MG63 (cell line): ENCODE results near the gene ALOX5AP. TPM values are rescaled to one million over a fixed set of nuclear protein-coding genes. Genes with fewer than 3 reads are reported as not detected.
A peak's percentile ranks its signal among the peaks of the same experiment; 100 is the strongest.

ENCODE experiments used
- DNase-seq: peaks from one replicate; pipeline ENCODE4 v3.0.0-alpha.2; 2020
- H3K27me3 ChIP-seq: fragments of 250-450 bp; sonication (Bioruptor Pico); 2 replicates; pipeline ENCODE4 v1.5.1; 2020; ENCODE audit warnings: mild to moderate bottlenecking, moderate library complexity
- H3K36me3 ChIP-seq: fragments of 250-450 bp; sonication (Bioruptor Pico); 2 replicates; pipeline ENCODE4 v1.5.1; 2020; ENCODE audit warnings: mild to moderate bottlenecking, moderate library complexity
- H3K4me3 ChIP-seq: fragments of 250-450 bp; sonication (Bioruptor Pico); 2 replicates; pipeline ENCODE4 v1.5.1; 2020; ENCODE audit warnings: mild to moderate bottlenecking, moderate library complexity
- H3K9me3 ChIP-seq: fragments of 250-450 bp; sonication (Bioruptor Pico); 2 replicates; pipeline ENCODE4 v1.5.1; 2020; ENCODE audit warnings: mild to moderate bottlenecking, moderate library complexity
- total RNA-seq: library from RNA; depleted of rRNA; stranded (reverse); fragments of >200 nt; shearing (Covaris generic); gene quantifications from 2 replicates; pipeline ENCODE4 v1.2.3, GENCODE V29; 2014; ENCODE audit warnings: low replicate concordance

Gene ALOX5AP
- total RNA-seq, 1 experiment from 2014 or later, result not detected

GRCh38 chr13:30774214-30774730 lies 38.9 kb downstream of the ALOX5AP start:
- Histone ChIP-seq H3K27me3 (no peaks in the 10 kb centered on the region), H3K36me3 (no peaks in the 10 kb centered on the region), H3K4me3 (no peak overlapping the region), H3K9me3 (no peaks in the 10 kb centered on the region; the same call in 1 of the 2 replicates)
- DNase-seq, result no peak

DNA sequence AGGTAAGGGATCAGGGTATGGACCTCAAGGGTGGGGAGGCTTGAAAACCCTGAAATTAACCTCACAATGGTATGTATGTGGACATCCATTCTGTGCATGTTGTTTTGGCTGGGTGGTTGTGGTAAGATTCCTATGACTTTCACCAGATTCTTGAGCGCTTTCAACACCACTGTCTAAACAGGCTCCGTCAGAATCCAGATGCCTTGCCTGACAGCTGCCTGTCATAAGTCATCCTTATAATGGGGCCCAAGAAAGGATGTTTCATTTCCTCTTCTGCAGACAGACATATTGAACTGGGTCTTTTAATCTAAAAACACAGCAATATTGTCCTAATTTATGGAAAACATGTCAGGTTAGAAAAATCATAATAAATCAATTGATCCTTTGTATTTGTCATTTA lies 41.3 kb downstream of the ALOX5AP start:
- Histone ChIP-seq H3K9me3 (no peaks in the 10 kb centered on the region; the same call in 1 of the 2 replicates), H3K36me3 (no peaks in the 10 kb centered on the region), H3K4me3 (no peak overlapping the region), H3K27me3 (no peaks in the 10 kb centered on the region)
- no peak for DNase-seq

DNA sequence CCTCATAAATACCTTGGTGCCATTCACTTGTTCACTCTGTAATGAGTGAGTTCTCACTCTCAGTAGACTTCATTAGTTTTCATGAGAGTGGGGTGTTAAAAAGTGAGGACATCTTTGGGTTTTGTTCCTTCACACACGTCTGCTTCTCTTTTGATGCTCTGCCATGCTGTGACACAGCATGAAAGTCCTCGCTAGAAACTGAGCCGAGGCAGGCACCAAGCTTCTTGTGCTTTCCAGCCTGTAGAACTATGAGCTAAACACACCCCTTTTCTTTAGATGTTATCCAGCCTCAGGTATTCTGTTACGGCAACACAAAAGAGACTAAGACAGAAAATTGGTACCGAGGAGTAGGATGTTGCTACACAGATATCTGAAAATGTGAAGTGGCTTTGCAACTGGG lies 43.7 kb downstream of the ALOX5AP start:
- Histone ChIP-seq H3K27me3 (no peaks in the 10 kb centered on the region), H3K36me3 (no peaks in the 10 kb centered on the region), H3K4me3 (no peak overlapping the region), H3K9me3 (no peaks in the 10 kb centered on the region; the same call in 1 of the 2 replicates)
- no peak for DNase-seq

- Histone ChIP-seq H3K36me3 (no peaks in the 10 kb centered on the region), H3K27me3 (no peaks in the 10 kb centered on the region), H3K9me3 (no peaks in the 10 kb centered on the region; the same call in 1 of the 2 replicates), H3K4me3 (no peak overlapping the region)
- DNase-seq, result no peak
These were observed 44.3 kb downstream of the ALOX5AP start for GRCh38 chr13:30779608-30780007.

GRCh38 chr13:30780338-30780981 lies 45.1 kb downstream of the ALOX5AP start:
- H3K4me3 ChIP-seq, result no peak overlapping the region
- H3K27me3 ChIP-seq, result no peaks in the 10 kb centered on the region
- DNase-seq, result no peak
- H3K36me3 ChIP-seq, result no peaks in the 10 kb centered on the region
- no peaks in the 10 kb centered on the region; the same call in 1 of the 2 replicates for H3K9me3 ChIP-seq

GRCh38 chr13:30785191-30785850 lies 50.0 kb downstream of the ALOX5AP start:
- no peak for DNase-seq
- Histone ChIP-seq H3K9me3 (no peaks in the 10 kb centered on the region; the same call in 1 of the 2 replicates), H3K27me3 (no peaks in the 10 kb centered on the region), H3K4me3 (no peak overlapping the region), H3K36me3 (no peaks in the 10 kb centered on the region)

GRCh38 chr13:30786648-30787047 lies 51.3 kb downstream of the ALOX5AP start:
- H3K4me3 ChIP-seq, result no peak overlapping the region
- no peak for DNase-seq
- no peaks in the 10 kb centered on the region for H3K27me3 ChIP-seq
- no peaks in the 10 kb centered on the region; the same call in 1 of the 2 replicates for H3K9me3 ChIP-seq
- no peaks in the 10 kb centered on the region for H3K36me3 ChIP-seq

GRCh38 chr13:30787738-30788525 lies 52.6 kb downstream of the ALOX5AP start:
- DNase-seq, result peak; percentile 31
- Histone ChIP-seq H3K9me3 (no peaks in the 10 kb centered on the region), H3K4me3 (no peak overlapping the region), H3K27me3 (no peaks in the 10 kb centered on the region), H3K36me3 (no peaks in the 10 kb centered on the region)

DNA sequence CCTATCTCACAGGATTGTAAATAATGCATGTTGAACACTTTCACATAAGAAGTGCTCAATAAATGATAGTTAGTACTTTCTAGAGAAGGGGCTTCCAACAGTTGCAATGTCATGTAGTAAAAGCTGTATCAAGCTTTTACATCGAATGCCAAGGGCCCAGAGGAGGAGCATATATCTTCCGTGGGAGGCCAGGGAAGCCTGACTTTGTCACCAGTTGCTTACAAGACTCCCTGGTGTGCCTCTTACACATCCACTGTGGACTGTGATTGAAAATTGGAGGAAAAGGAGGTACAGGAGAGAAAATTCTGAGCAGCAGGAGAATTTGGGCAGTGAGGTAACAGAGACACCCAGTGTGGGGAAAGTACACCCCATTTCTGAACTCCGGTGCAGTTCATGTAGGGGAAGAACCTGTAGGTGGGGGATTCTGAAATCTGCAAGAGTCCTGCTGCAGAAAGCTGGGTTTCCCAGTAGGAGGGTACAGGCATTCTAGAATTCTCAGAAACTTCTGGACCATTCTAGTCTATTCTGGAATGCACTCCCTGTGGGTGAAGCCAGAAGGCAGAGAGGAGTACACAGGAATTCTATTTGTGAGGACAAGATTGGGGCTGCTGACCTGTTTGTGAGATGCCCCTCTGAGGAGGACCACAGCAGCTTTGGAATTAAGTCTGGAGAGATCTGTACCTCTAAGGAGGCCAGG lies 54.0 kb downstream of the ALOX5AP start:
- H3K4me3 ChIP-seq, result no peak overlapping the region
- no peaks in the 10 kb centered on the region for H3K27me3 ChIP-seq
- no peaks in the 10 kb centered on the region for H3K9me3 ChIP-seq
- no peaks in the 10 kb centered on the region for H3K36me3 ChIP-seq
- DNase-seq, result no peak

- no peak overlapping the region for H3K4me3 ChIP-seq
- no peaks in the 10 kb centered on the region for H3K36me3 ChIP-seq
- H3K27me3 ChIP-seq, result no peaks in the 10 kb centered on the region
- no peak for DNase-seq
- H3K9me3 ChIP-seq, result no peaks in the 10 kb centered on the region
These were observed 55.2 kb downstream of the ALOX5AP start for GRCh38 chr13:30790592-30790991.

DNA sequence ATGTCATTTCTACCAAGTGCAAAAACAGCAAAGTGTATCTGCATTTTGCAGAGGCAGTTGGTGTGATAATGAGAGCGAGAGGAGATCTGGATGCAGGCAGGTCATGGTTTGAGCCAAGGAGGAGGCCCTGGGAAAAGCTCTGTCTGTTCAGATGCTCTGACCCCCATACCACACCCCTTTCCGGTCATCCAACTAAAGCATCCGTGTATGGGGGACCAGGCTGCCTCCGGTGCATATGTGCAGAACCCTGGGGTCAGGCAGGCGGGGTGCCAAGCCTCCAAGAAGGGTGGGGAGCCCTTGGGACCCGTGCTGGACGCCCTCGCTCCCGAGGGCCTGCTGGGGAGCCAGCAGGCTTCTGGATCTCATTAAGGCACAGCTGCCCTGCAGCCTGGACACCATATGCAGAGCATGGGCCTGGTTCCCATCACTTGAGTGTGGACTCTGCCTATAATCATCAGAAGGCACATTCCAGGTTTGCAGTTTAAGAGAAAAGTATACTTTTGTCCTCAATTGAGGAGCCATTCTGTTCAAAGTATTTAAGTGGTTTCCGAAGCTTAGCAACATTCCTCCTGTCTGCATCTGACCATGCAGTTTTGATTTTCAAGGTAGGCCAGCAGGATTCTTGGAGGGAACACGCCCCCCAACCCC lies 56.1 kb downstream of the ALOX5AP start:
- H3K4me3 ChIP-seq, result no peak overlapping the region
- no peaks in the 10 kb centered on the region for H3K36me3 ChIP-seq
- H3K27me3 ChIP-seq, result no peaks in the 10 kb centered on the region
- no peaks in the 10 kb centered on the region for H3K9me3 ChIP-seq
- DNase-seq, result no peak

- peak; percentile 99 for DNase-seq
- no peak overlapping the region for H3K4me3 ChIP-seq
- no peaks in the 10 kb centered on the region for H3K27me3 ChIP-seq
- H3K36me3 ChIP-seq, result no peaks in the 10 kb centered on the region
- H3K9me3 ChIP-seq, result no peaks in the 10 kb centered on the region
These were observed 57.1 kb downstream of the ALOX5AP start for GRCh38 chr13:30792285-30793000.

DNA sequence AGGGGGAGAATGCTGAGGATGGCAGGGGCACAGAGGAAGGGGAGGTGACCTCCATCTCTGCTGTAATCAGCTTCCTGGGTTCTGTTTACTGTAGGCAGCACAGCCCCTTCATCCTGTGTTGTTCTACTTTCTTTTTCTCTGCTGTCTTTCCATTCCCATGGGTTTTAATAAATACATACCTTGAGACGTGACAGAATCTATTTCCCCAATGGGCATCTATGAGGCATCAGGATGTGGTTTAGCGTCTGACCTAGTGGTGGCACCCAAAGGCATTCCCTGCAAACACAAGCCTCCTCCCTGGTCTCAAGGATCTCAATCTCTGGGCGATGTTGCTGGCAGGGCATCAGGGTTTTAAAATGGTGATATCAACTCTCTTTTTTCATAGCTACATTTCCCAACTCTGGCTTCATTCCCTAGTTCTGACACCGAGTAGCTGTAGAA lies 60.8 kb downstream of the ALOX5AP start:
- H3K27me3 ChIP-seq, result no peaks in the 10 kb centered on the region
- DNase-seq, result peak; percentile 83
- no peaks in the 10 kb centered on the region for H3K9me3 ChIP-seq
- no peaks in the 10 kb centered on the region for H3K36me3 ChIP-seq
- H3K4me3 ChIP-seq, result peak overlapping the region; percentile 23

GRCh38 chr13:30796631-30797601 lies 61.6 kb downstream of the ALOX5AP start:
- Histone ChIP-seq H3K9me3 (no peaks in the 10 kb centered on the region), H3K27me3 (no peaks in the 10 kb centered on the region), H3K4me3 (peak overlapping the region; percentile 23), H3K36me3 (no peaks in the 10 kb centered on the region)
- no peak for DNase-seq
